ENCODE results near the gene MYCBP. TPM values are rescaled to one million over a fixed set of nuclear protein-coding genes. Genes with fewer than 3 reads are reported as not detected.

The MYCBP gene
- total and polyA plus RNA-seq, 8 donors, result 6.1 to 16.1 (median 9.6) TPM

GRCh38 chr1:38881487-38881886, 8.3 kb upstream of the MYCBP start, which contains the start of gene GJA9:
Gene GJA9, minus strand, starts transcription at chr1:38881587. Its CDS starts 5,489 bp downstream, at chr1:38876098.
- no peaks in the 10 kb centered on the region for H3K27me3 ChIP-seq
- no peak within 1 kb of the TSS for H3K27ac ChIP-seq
- ATAC-seq (no peak), FAIRE-seq (no peak), DNase-seq (no peak)
- TF ChIP-seq CTCF (IDR thresholded peaks at IDR 0.05), result no peak
- no peaks in the 10 kb centered on the region for H3K36me3 ChIP-seq
- no peak within 1 kb of the TSS for H3K4me3 ChIP-seq
- intact Hi-C loops (cut with DNase I), result no loop called here
- no peaks in the 10 kb centered on the region for H3K9me3 ChIP-seq
- no peaks in the 10 kb centered on the region for H3K4me1 ChIP-seq

- no peak for ATAC-seq
- peaks cover 0 to 12% (median 4%) of the 10 kb centered on the region in 3 donors for H3K4me1 ChIP-seq
- 80 to 81% methylated on average over 2 of the region's 2 CpGs for WGBS, 2 donors
- no peak overlapping the region for H3K27ac ChIP-seq
- H3K4me3 ChIP-seq, result no peak overlapping the region
- TF ChIP-seq CTCF (IDR thresholded peaks at IDR 0.05), result no peak
- FAIRE-seq, result no peak
- no peaks in the 10 kb centered on the region for H3K27me3 ChIP-seq
- intact Hi-C loops (cut with DNase I), result no loop called here
- H3K36me3 ChIP-seq, result no peaks in the 10 kb centered on the region
- no peak for DNase-seq
- no peaks in the 10 kb centered on the region for H3K9me3 ChIP-seq
These were observed 2.7 kb upstream of the MYCBP start for GRCh38 chr1:38875811-38876210.

GRCh38 chr1:38872401-38873026, 634 bp downstream of the MYCBP start:
- FAIRE-seq (no peak), ATAC-seq (peak; percentile 14 to 47 (median 34))
- 2 to 3% methylated on average over 24 to 25 of the region's 25 CpGs for WGBS, 2 donors

GRCh38 chr1:38870996-38871395, 2.2 kb downstream of the MYCBP start:
- Histone ChIP-seq H3K27me3 (no peaks in the 10 kb centered on the region), H3K27ac (no peak overlapping the region), H3K9me3 (no peaks in the 10 kb centered on the region), H3K36me3 (no peaks in the 10 kb centered on the region), H3K4me3 (no peak overlapping the region), H3K4me1 (peaks cover 0 to 12% (median 4%) of the 10 kb centered on the region in 3 donors)
- 94 to 96% methylated on average over 8 of the region's 8 CpGs for WGBS, 2 donors
- FAIRE-seq, result no peak
- DNase-seq, result no peak
- intact Hi-C loops (cut with DNase I), result no loop called here
- no peak for ATAC-seq
- TF ChIP-seq CTCF (IDR thresholded peaks at IDR 0.05), result no peak

More at GRCh38 chr1:38872401-38873026, 634 bp downstream of the MYCBP start:
- peak overlapping the region; percentile 60 to 89 (median 88) for H3K4me3 ChIP-seq
- H3K9me3 ChIP-seq, result no peaks in the 10 kb centered on the region
- intact Hi-C loops (cut with DNase I), result no loop called here
- H3K27me3 ChIP-seq, result no peaks in the 10 kb centered on the region
- no peak for DNase-seq
- peak overlapping the region in 2 of 4 donors; percentile 40 to 42 for H3K27ac ChIP-seq
- TF ChIP-seq CTCF (IDR thresholded peaks at IDR 0.05), result no peak
- H3K36me3 ChIP-seq, result no peaks in the 10 kb centered on the region
- H3K4me1 ChIP-seq, result peaks cover 0 to 12% (median 4%) of the 10 kb centered on the region in 3 donors

GRCh38 chr1:38867208-38867607, 5.9 kb downstream of the MYCBP start:
- no peak for ATAC-seq
- no peak for TF ChIP-seq CTCF (IDR thresholded peaks at IDR 0.05)
- 89 to 94% methylated on average over 8 of the region's 8 CpGs for WGBS, 2 donors

More at GRCh38 chr1:38867208-38867607, 5.9 kb downstream of the MYCBP start:
- FAIRE-seq, result no peak
- H3K9me3 ChIP-seq, result no peaks in the 10 kb centered on the region
- intact Hi-C loops (cut with DNase I), result no loop called here
- DNase-seq, result no peak
- H3K27me3 ChIP-seq, result no peaks in the 10 kb centered on the region
- peaks cover 0 to 7% (median 0%) of the 10 kb centered on the region in 3 donors for H3K4me1 ChIP-seq
- no peaks in the 10 kb centered on the region for H3K36me3 ChIP-seq
- no peak overlapping the region for H3K27ac ChIP-seq
- no peak overlapping the region for H3K4me3 ChIP-seq
